ENCODE data around the gene AK8. TPM values are rescaled to one million over a fixed set of nuclear protein-coding genes. Genes with fewer than 3 reads are reported as not detected.

AK8 gene
- polyA plus RNA-seq, 1 of the 3 experiments (the other 2 are of a cell fraction): 0.77 TPM

- TF ChIP-seq FOXM1 (IDR thresholded peaks at IDR 0.05; ENCODE audit: low read depth): no peak
- no peaks in the 10 kb centered on the region for H3F3A ChIP-seq (replicated peaks; ENCODE audit: insufficient read depth)
- H3K27me3 ChIP-seq (ENCODE audit: insufficient read depth): no peaks in the 10 kb centered on the region
Measured at GRCh38 chr9:132750668-132751067, 127.4 kb downstream of the AK8 start.

GRCh38 chr9:132749306-132749705 is 128.8 kb downstream of the AK8 start:
- Histone ChIP-seq H3K79me2 (ENCODE audit: insufficient read depth) (no peaks in the 10 kb centered on the region), H3K9me2 (no peaks in the 10 kb centered on the region), H3K4me1 (ENCODE audit: control insufficient read depth in 1 of 2, insufficient read depth in 2 of 2, low read depth in 1 of 2, low read length in 1 of 2) (peaks cover 0 to 10% of the 10 kb centered on the region in 2 experiments; a peak in 1 of 4 replicates), H3K9ac (no peak overlapping the region), H3K27ac (ENCODE audit: low read depth in 2 of 2, low read length in 1 of 2) (no peak overlapping the region), H3F3A (replicated peaks; ENCODE audit: insufficient read depth) (no peaks in the 10 kb centered on the region), H3K36me3 (replicated peaks in 1 of 2; ENCODE audit: control insufficient read depth in 1 of 2, insufficient read depth in 2 of 2, low read length in 1 of 2) (no peaks in the 10 kb centered on the region), H3K4me3 (ENCODE audit: low read depth in 2 of 2, low read length in 1 of 2) (no peak overlapping the region), H3K9me3 (no peaks in the 10 kb centered on the region), H3K4me2 (no peak overlapping the region), H3K27me3 (ENCODE audit: insufficient read depth) (no peaks in the 10 kb centered on the region), H4K20me1 (ENCODE audit: insufficient read depth) (no peaks in the 10 kb centered on the region), H2AFZ (ENCODE audit: low read depth) (no peak overlapping the region)
- TF ChIP-seq JUND (IDR thresholded peaks at IDR 0.05) (no peak), NRF1 (IDR thresholded peaks at IDR 0.05; ENCODE audit: low read depth, low read length) (no peak), TEAD4 (IDR thresholded peaks at IDR 0.05; ENCODE audit: borderline replicate concordance, insufficient read depth) (no peak), NFIC (IDR thresholded peaks at IDR 0.05; ENCODE audit: borderline replicate concordance) (no peak), RCOR1 (IDR thresholded peaks at IDR 0.05; ENCODE audit: low read length) (no peak), USF2 (IDR thresholded peaks at IDR 0.05; ENCODE audit: borderline replicate concordance, low read depth, low read length) (no peak), FOXJ3 (CRISPR knock-in tag; IDR thresholded peaks at IDR 0.05) (no peak), RAD21 (IDR thresholded peaks at IDR 0.05; ENCODE audit: low read length) (no peak), TCF12 (IDR thresholded peaks at IDR 0.05) (no peak), FOXM1 (IDR thresholded peaks at IDR 0.05; ENCODE audit: low read depth) (no peak), IRF3 (IDR thresholded peaks at IDR 0.05; ENCODE audit: low read depth, low read length) (no peak), RXRA (IDR thresholded peaks at IDR 0.05; ENCODE audit: borderline replicate concordance, low read depth) (no peak)
- CTCF ChIA-PET: no interaction called here
- POLR2A ChIA-PET: no interaction called here
- DNase-seq: no peak
- WGBS (ENCODE audit: low lambda C conversion rate): 80% methylated on average over 7 of the region's 13 CpGs

More at GRCh38 chr9:132750668-132751067, 127.4 kb downstream of the AK8 start:
- H3K9ac ChIP-seq: no peak overlapping the region
- ChIA-PET POLR2A (no interaction called here), CTCF (no interaction called here)
- no peaks in the 10 kb centered on the region for H3K9me3 ChIP-seq
- H3K4me2 ChIP-seq: no peak overlapping the region
- no peaks in the 10 kb centered on the region for H3K79me2 ChIP-seq (ENCODE audit: insufficient read depth)
- no peak overlapping the region for H3K4me3 ChIP-seq (ENCODE audit: low read depth in 2 of 2, low read length in 1 of 2)
- H3K27ac ChIP-seq (ENCODE audit: low read depth in 2 of 2, low read length in 1 of 2): no peak overlapping the region
- H3K9me2 ChIP-seq: no peaks in the 10 kb centered on the region
- WGBS (ENCODE audit: low lambda C conversion rate): 74% methylated on average over 7 of the region's 9 CpGs
- H4K20me1 ChIP-seq (ENCODE audit: insufficient read depth): no peaks in the 10 kb centered on the region
- no peak for DNase-seq
- H3K36me3 ChIP-seq (replicated peaks in 1 of 2; ENCODE audit: control insufficient read depth in 1 of 2, insufficient read depth in 2 of 2, low read length in 1 of 2): no peaks in the 10 kb centered on the region
- peaks cover 0 to 10% of the 10 kb centered on the region in 2 experiments; a peak in 1 of 4 replicates for H3K4me1 ChIP-seq (ENCODE audit: control insufficient read depth in 1 of 2, insufficient read depth in 2 of 2, low read depth in 1 of 2, low read length in 1 of 2)
- no peak overlapping the region for H2AFZ ChIP-seq (ENCODE audit: low read depth)
